Thyroid gland (tissue), 4 donors: ENCODE measurements around the gene OR52W1.

Source experiments
- POLR2A ChIP-seq, 2 donors: fragments of 450-650 bp; IDR thresholded peaks; one replicate each; pipeline ENCODE4 v1.6.1; 2017; ENCODE audit warnings: antibody characterized with exemption in 2 of 2, mild to moderate bottlenecking in 2 of 2, moderate library complexity in 1 of 2
- TF ChIP-seq, protein P1 (sequence below), 6 experiments: fragments of 200-600 bp in 3 of 6; fragments of 450-650 bp in 3 of 6; sonication (generic) in 3 of 6; IDR thresholded peaks; one replicate each; pipeline ENCODE4 v1.5.1; 2016 to 2019; ENCODE audit warnings: antibody characterized with exemption in 6 of 6, mild to moderate bottlenecking in 2 of 6, inconsistent platforms in 1 of 6, moderate library complexity in 1 of 6

DNA sequence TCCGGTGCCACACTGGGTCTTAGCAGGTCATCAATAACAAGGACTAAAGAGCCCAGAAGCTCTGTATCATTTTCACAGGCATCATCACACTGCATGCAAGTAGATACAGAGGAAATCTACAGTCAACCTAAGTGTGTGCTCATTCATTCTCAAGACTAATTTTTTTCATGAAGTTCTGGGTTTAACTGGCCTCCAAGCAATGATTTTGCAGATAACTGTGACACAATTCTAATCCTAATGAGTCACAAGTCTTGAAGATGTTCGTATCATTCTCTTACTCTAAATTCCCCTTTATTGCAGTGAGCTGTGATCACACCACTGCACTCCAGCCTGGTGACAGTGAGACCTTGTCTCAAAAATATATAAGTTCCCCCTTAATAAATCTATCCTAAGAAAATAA is 2.5 kb downstream of the OR52W1 start:
- TF ChIP-seq, protein P1, sequence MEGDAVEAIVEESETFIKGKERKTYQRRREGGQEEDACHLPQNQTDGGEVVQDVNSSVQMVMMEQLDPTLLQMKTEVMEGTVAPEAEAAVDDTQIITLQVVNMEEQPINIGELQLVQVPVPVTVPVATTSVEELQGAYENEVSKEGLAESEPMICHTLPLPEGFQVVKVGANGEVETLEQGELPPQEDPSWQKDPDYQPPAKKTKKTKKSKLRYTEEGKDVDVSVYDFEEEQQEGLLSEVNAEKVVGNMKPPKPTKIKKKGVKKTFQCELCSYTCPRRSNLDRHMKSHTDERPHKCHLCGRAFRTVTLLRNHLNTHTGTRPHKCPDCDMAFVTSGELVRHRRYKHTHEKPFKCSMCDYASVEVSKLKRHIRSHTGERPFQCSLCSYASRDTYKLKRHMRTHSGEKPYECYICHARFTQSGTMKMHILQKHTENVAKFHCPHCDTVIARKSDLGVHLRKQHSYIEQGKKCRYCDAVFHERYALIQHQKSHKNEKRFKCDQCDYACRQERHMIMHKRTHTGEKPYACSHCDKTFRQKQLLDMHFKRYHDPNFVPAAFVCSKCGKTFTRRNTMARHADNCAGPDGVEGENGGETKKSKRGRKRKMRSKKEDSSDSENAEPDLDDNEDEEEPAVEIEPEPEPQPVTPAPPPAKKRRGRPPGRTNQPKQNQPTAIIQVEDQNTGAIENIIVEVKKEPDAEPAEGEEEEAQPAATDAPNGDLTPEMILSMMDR (IDR thresholded peaks at IDR 0.05) = no peak
- TF ChIP-seq POLR2A (IDR thresholded peaks at IDR 0.05) = no peak
